Endothelial cell of umbilical vein (primary cell): ENCODE measurements around the gene RGS7.

Source experiments
- CTCF ChIP-seq, 2 donors: IDR thresholded peaks; 1 replicate in 1 of 2; 2 replicates in 1 of 2; pipeline ENCODE4 v1.5.1; 2011; ENCODE audit warnings: low read length in 2 of 2, mild to moderate bottlenecking in 2 of 2, moderate library complexity in 2 of 2, control low read depth in 1 of 2, inconsistent platforms in 1 of 2, low read depth in 1 of 2; ENCODE audit not compliant: insufficient read depth in 1 of 2; ENCODE audit errors: extremely low read depth in 1 of 2
- EZH2 ChIP-seq: IDR thresholded peaks from 2 replicates; pipeline ENCODE4 v1.6.1; 2012; ENCODE audit warnings: borderline replicate concordance, low read depth, mild to moderate bottlenecking, moderate library complexity, low read length, inconsistent platforms; ENCODE audit not compliant: severe bottlenecking
- FOS ChIP-seq: IDR thresholded peaks from 2 replicates; pipeline ENCODE4 v1.6.1; 2011; ENCODE audit warnings: mild to moderate bottlenecking, low read length, moderate library complexity, borderline replicate concordance; ENCODE audit not compliant: insufficient read depth
- GATA2 ChIP-seq: IDR thresholded peaks from 2 replicates; pipeline ENCODE4 v1.7.0; 2011; ENCODE audit warnings: low read depth, mild to moderate bottlenecking, moderate library complexity, mixed read lengths, low read length; ENCODE audit not compliant: insufficient read length, insufficient read depth
- JUN ChIP-seq: IDR thresholded peaks from 2 replicates; pipeline ENCODE4 v1.6.1; 2011; ENCODE audit warnings: borderline replicate concordance, low read depth; ENCODE audit not compliant: insufficient read length, insufficient read depth
- POLR2A ChIP-seq: IDR thresholded peaks from 2 replicates; pipeline ENCODE4 v1.6.1; 2012; ENCODE audit warnings: low read depth, mild to moderate bottlenecking, control low read depth, low read length

GRCh38 chr1:241131636-241132194 is 225.3 kb downstream of the RGS7 start:
- TF ChIP-seq CTCF (IDR thresholded peaks at IDR 0.05; ENCODE audit: extremely low read depth in 1 of 2, insufficient read depth in 1 of 2, low read depth in 1 of 2, low read length in 2 of 2) (no peak), GATA2 (no peak), POLR2A (no peak), JUN (no peak), FOS (no peak), EZH2 (no peak)
